SK-N-SH (cell line): ENCODE results near the gene TGFBR3. TPM values are rescaled to one million over a fixed set of nuclear protein-coding genes. Genes with fewer than 3 reads are reported as not detected.

Source experiments
- CTCF ChIA-PET: fragments of 300-600, 350-600 bp; formaldehyde crosslinking; extraction: SDS; loops from one replicate; lab custom pipeline; 2021; lab: Yijun Ruan, JAX
- POLR2A ChIA-PET: fragments of 350-600 bp; sonication (Branson Sonifier 250); formaldehyde crosslinking; extraction: SDS; loops from one replicate; lab custom pipeline; 2020; ENCODE audit warnings: antibody characterized with exemption, inconsistent platforms; lab: Yijun Ruan, JAX
- DNase-seq: peaks from one replicate; pipeline ENCODE4 v3.0.0; 2012
- H2AFZ ChIP-seq: fragments of 200-600 bp; sonication (generic); 2 replicates; pipeline ENCODE4 v1.8.1; 2016; ENCODE audit warnings: antibody characterized with exemption, mild to moderate bottlenecking, low read depth
- H3F3A ChIP-seq: fragments of 200-600 bp; sonication (generic); replicated peaks from 2 replicates; pipeline ENCODE3; 2016; ENCODE audit warnings: antibody characterized with exemption, mild to moderate bottlenecking; ENCODE audit not compliant: insufficient read depth
- H3K27ac ChIP-seq, 2 experiments: fragments of 200-500 bp in 1 of 2; fragments of 200-600 bp in 1 of 2; sonication (Bioruptor generic) in 1 of 2; sonication (generic), shearing (Covaris generic) in 1 of 2; 2 replicates each; pipeline versions ENCODE4 v1.5.1 to v1.6.1; 2014 to 2016; ENCODE audit warnings: low read depth in 2 of 2, inconsistent platforms in 1 of 2, low read length in 1 of 2, mild to moderate bottlenecking in 1 of 2, mixed read lengths in 1 of 2
- H3K27me3 ChIP-seq: fragments of 200-600 bp; sonication (generic), shearing (Covaris generic); 2 replicates; pipeline ENCODE4 v1.6.1; 2016; ENCODE audit warnings: mixed run types; ENCODE audit not compliant: insufficient read depth
- H3K36me3 ChIP-seq, 2 experiments: fragments of 200-500 bp in 1 of 2; fragments of 200-600 bp in 1 of 2; sonication (Bioruptor generic) in 1 of 2; sonication (generic) in 1 of 2; replicated peaks in 1 of 2; 2 replicates each; pipeline versions ENCODE3 to v1.5.1; 2014 to 2016; ENCODE audit warnings: low read length in 1 of 2, mild to moderate bottlenecking in 1 of 2; ENCODE audit not compliant: insufficient read depth in 2 of 2, control insufficient read depth in 1 of 2
- H3K4me1 ChIP-seq, 2 experiments: fragments of 200-500 bp in 1 of 2; fragments of 200-600 bp in 1 of 2; sonication (Bioruptor generic) in 1 of 2; sonication (generic), shearing (Covaris generic) in 1 of 2; 2 replicates each; pipeline versions ENCODE4 v1.5.1 to v1.6.1; 2014 to 2016; ENCODE audit warnings: low read depth in 1 of 2, low read length in 1 of 2, mixed run types in 1 of 2; ENCODE audit not compliant: insufficient read depth in 2 of 2, control insufficient read depth in 1 of 2
- H3K4me2 ChIP-seq: fragments of 200-600 bp; sonication (generic), shearing (Covaris generic); 2 replicates; pipeline ENCODE4 v1.6.1; 2017; ENCODE audit warnings: mixed run types
- H3K4me3 ChIP-seq, 2 experiments: fragments of 200-500 bp in 1 of 2; fragments of 200-600 bp in 1 of 2; sonication (Bioruptor generic) in 1 of 2; sonication (generic), shearing (Covaris generic) in 1 of 2; 2 replicates each; pipeline versions ENCODE4 v1.5.1 to v1.8.1; 2014 to 2016; ENCODE audit warnings: low read depth in 2 of 2, inconsistent platforms in 1 of 2, low read length in 1 of 2, mild to moderate bottlenecking in 1 of 2, mixed read lengths in 1 of 2, moderate library complexity in 1 of 2
- H3K79me2 ChIP-seq: fragments of 200-600 bp; sonication (generic); 2 replicates; pipeline ENCODE4 v1.8.1; 2017; ENCODE audit warnings: mild to moderate bottlenecking; ENCODE audit not compliant: insufficient read depth
- H3K9ac ChIP-seq: fragments of 200-600 bp; sonication (generic); 2 replicates; pipeline ENCODE4 v1.6.1; 2017; ENCODE audit warnings: mixed run types
- H3K9me2 ChIP-seq: fragments of 200-600 bp; sonication (generic); 2 replicates; pipeline ENCODE4 v1.6.1; 2017; ENCODE audit warnings: mixed run types
- H3K9me3 ChIP-seq: fragments of 200-600 bp; sonication (generic); 2 replicates; pipeline ENCODE4 v1.6.1; 2017; ENCODE audit warnings: mixed run types, mild to moderate bottlenecking, moderate library complexity
- H4K20me1 ChIP-seq: fragments of 200-600 bp; sonication (generic); 2 replicates; pipeline ENCODE4 v1.6.1; 2017; ENCODE audit warnings: mild to moderate bottlenecking, mixed run types; ENCODE audit not compliant: insufficient read depth
- CHD2 ChIP-seq: fragments of 150-350 bp; IDR thresholded peaks from 2 replicates; pipeline ENCODE4 v1.6.1; 2018; ENCODE audit warnings: low read length; ENCODE audit not compliant: partially characterized antibody
- FOXJ3 ChIP-seq: sonication (generic); formaldehyde crosslinking; IDR thresholded peaks from 2 replicates; pipeline ENCODE4 v1.5.1; 2020; ENCODE audit warnings: mild to moderate bottlenecking, missing genetic modification reagents
- FOXM1 ChIP-seq: IDR thresholded peaks from 2 replicates; pipeline ENCODE4 v1.4.0; 2012; ENCODE audit warnings: low read depth, mild to moderate bottlenecking
- GATA2 ChIP-seq: sonication (generic); formaldehyde crosslinking; IDR thresholded peaks from 2 replicates; pipeline ENCODE4 v1.5.0; 2020; ENCODE audit warnings: mild to moderate bottlenecking, missing genetic modification reagents
- MEF2A ChIP-seq: IDR thresholded peaks from 2 replicates; pipeline ENCODE4 v1.4.0; 2012; ENCODE audit warnings: low read depth, borderline replicate concordance
- MXI1 ChIP-seq: IDR thresholded peaks from 2 replicates; pipeline ENCODE4 v1.6.1; 2012; ENCODE audit warnings: mild to moderate bottlenecking, low read depth, low read length, improper control_type of control experiment
- RFX5 ChIP-seq: IDR thresholded peaks from 2 replicates; pipeline ENCODE4 v1.6.1; 2012; ENCODE audit warnings: mild to moderate bottlenecking, improper control_type of control experiment, low read length
- WGBS: methylation state at CpG from one replicate; pipeline ENCODE4 v1.1.6; 2017; ENCODE audit warnings: low lambda C conversion rate; 5-methylcytosine and 5-hydroxymethylcytosine counted together
- polyA plus RNA-seq, 3 experiments: library from polyadenylated mRNA; depleted of rRNA; stranded (reverse); fragments of >200 nt; gene quantifications; 2 replicates each; pipeline ENCODE4 v1.2.3, GENCODE V29; 2012
- TF ChIP-seq, protein P1 (sequence below): IDR thresholded peaks from 2 replicates; pipeline ENCODE4 v1.4.0; 2012; ENCODE audit warnings: low read depth, borderline replicate concordance
- TF ChIP-seq, protein P2 (sequence below): IDR thresholded peaks from 2 replicates; pipeline ENCODE4; 2012
- TF ChIP-seq, protein P3 (sequence below): fragments of 150-350 bp; IDR thresholded peaks from 2 replicates; pipeline ENCODE4 v1.6.1; 2017; ENCODE audit warnings: antibody characterized with exemption, low read length, low read depth, borderline replicate concordance

The TGFBR3 gene
- polyA plus RNA-seq, 1 of the 3 experiments (the other 2 are of a cell fraction): 0.07 TPM

DNA sequence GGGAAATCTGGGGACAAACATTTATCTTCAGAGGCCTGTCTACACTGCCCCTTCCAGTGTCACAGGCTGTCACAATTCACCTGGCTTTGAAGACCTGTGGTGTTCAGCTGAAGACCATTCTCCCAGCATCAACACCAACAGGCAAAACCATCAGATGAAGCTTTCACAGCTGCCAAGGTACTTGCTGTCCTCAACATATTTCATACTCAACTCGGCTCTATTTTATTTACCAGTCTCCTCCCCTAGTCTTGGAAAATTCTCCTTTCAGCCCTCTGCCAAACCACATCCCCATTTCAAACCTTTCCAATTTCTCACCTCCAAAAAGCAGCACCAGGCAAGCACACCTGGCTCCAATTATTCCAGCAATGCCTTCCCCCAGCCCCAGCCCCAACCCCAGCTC, 108.8 kb downstream of the TGFBR3 start:
- peaks cover 35% of the 10 kb centered on the region for H3K27me3 ChIP-seq
- peaks cover 13% of the 10 kb centered on the region for H3F3A ChIP-seq
- no peak overlapping the region for H2AFZ ChIP-seq
- H3K79me2 ChIP-seq: no peaks in the 10 kb centered on the region
- H3K27ac ChIP-seq: no peak overlapping the region
- H3K4me1 ChIP-seq: peaks cover 0 to 13% of the 10 kb centered on the region in 2 experiments; a peak in 2 of 4 replicates
- H4K20me1 ChIP-seq: no peaks in the 10 kb centered on the region
- no peaks in the 10 kb centered on the region for H3K9me2 ChIP-seq
- no peak for TF ChIP-seq MEF2A
- TF ChIP-seq, protein P1, sequence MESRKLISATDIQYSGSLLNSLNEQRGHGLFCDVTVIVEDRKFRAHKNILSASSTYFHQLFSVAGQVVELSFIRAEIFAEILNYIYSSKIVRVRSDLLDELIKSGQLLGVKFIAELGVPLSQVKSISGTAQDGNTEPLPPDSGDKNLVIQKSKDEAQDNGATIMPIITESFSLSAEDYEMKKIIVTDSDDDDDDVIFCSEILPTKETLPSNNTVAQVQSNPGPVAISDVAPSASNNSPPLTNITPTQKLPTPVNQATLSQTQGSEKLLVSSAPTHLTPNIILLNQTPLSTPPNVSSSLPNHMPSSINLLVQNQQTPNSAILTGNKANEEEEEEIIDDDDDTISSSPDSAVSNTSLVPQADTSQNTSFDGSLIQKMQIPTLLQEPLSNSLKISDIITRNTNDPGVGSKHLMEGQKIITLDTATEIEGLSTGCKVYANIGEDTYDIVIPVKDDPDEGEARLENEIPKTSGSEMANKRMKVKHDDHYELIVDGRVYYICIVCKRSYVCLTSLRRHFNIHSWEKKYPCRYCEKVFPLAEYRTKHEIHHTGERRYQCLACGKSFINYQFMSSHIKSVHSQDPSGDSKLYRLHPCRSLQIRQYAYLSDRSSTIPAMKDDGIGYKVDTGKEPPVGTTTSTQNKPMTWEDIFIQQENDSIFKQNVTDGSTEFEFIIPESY: no peak
- no peak for TF ChIP-seq FOXM1
- TF ChIP-seq, protein P2, sequence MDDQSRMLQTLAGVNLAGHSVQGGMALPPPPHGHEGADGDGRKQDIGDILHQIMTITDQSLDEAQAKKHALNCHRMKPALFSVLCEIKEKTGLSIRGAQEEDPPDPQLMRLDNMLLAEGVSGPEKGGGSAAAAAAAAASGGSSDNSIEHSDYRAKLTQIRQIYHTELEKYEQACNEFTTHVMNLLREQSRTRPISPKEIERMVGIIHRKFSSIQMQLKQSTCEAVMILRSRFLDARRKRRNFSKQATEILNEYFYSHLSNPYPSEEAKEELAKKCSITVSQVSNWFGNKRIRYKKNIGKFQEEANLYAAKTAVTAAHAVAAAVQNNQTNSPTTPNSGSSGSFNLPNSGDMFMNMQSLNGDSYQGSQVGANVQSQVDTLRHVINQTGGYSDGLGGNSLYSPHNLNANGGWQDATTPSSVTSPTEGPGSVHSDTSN: no peak
- no peak for TF ChIP-seq GATA2 (CRISPR knock-in tag)
- H3K4me2 ChIP-seq: no peak overlapping the region
- H3K36me3 ChIP-seq: no peaks in the 10 kb centered on the region
- POLR2A ChIA-PET: no interaction called here
- CTCF ChIA-PET: interaction anchor here (1.2 kb wide), 1 partner anchor 13 kb away, joined by 3 read pairs; no protein-coding TSS in a partner anchor
- no peaks in the 10 kb centered on the region for H3K9me3 ChIP-seq
- WGBS: 20% methylated on average over 1 of the region's 1 CpG
- DNase-seq: no peak
- H3K4me3 ChIP-seq: no peak overlapping the region
- no peak overlapping the region for H3K9ac ChIP-seq

DNA sequence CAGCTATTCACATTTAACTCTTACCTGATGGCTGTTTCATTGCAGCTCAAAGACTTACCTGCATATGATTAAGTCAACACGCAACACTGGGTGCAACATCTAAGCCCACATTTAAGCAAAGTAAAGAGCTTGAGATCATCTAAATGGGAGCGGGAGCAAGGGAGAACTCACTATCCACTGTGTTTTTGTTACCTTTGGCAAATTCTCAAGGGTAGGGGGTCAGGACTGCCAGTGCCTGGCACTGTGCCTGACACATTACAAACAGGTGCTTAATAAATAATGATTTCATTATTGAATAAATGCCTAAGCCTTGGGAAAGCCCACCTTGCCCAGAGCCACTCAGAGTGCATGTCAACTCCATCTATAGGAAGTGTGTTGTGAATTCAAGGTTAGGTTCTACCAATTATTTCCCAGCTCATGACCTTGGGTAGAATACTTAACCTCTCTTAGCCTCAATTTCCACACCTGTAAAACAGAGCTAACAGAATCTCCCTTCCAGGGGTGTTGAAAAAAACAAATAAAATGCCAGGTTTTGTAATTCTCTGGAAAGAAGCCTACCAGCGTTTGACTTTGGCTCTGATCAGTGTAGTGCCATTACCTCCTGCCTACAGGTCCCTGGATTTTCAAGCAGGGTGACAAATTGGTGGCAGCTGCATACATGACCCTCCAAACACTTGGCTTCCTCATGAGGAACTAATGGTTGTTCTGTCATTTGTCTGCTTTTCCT, 109.7 kb downstream of the TGFBR3 start:
- H2AFZ ChIP-seq: no peak overlapping the region
- H3K4me2 ChIP-seq: no peak overlapping the region
- H3K9me3 ChIP-seq: no peaks in the 10 kb centered on the region
- peaks cover 0 to 5% of the 10 kb centered on the region in 2 experiments; a peak in 2 of 4 replicates for H3K4me1 ChIP-seq
- no peaks in the 10 kb centered on the region for H4K20me1 ChIP-seq
- no peak overlapping the region for H3K9ac ChIP-seq
- no peak for DNase-seq
- H3K27ac ChIP-seq: no peak overlapping the region
- H3K4me3 ChIP-seq: no peak overlapping the region
- ChIA-PET CTCF (interaction anchor here (1.2 kb wide), 1 partner anchor 14 kb away, joined by 3 read pairs; no protein-coding TSS in a partner anchor), POLR2A (no interaction called here)
- peaks cover 5% of the 10 kb centered on the region for H3F3A ChIP-seq
- no peaks in the 10 kb centered on the region for H3K36me3 ChIP-seq
- 33% methylated on average over 3 of the region's 3 CpGs for WGBS
- H3K27me3 ChIP-seq: peaks cover 30% of the 10 kb centered on the region
- no peak for TF ChIP-seq FOXJ3 (CRISPR knock-in tag)
- TF ChIP-seq MXI1: no peak
- no peak for TF ChIP-seq RFX5
- TF ChIP-seq, protein P3, sequence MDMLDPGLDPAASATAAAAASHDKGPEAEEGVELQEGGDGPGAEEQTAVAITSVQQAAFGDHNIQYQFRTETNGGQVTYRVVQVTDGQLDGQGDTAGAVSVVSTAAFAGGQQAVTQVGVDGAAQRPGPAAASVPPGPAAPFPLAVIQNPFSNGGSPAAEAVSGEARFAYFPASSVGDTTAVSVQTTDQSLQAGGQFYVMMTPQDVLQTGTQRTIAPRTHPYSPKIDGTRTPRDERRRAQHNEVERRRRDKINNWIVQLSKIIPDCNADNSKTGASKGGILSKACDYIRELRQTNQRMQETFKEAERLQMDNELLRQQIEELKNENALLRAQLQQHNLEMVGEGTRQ: no peak
- TF ChIP-seq CHD2: no peak
- H3K79me2 ChIP-seq: no peaks in the 10 kb centered on the region
- no peaks in the 10 kb centered on the region for H3K9me2 ChIP-seq
